GM04504 (cell line): ENCODE results near the gene TMEM273.

Source experiments
- DNase-seq: peaks from one replicate; pipeline ENCODE4 v3.0.0-alpha.2; 2012; ENCODE audit warnings: low read depth

Gene TMEM273

GRCh38 chr10:49175587-49176309 lies 12.4 kb downstream of the TMEM273 start:
- no peak for DNase-seq

GRCh38 chr10:49174926-49175500 lies 13.2 kb downstream of the TMEM273 start:
- DNase-seq, result no peak

GRCh38 chr10:49174261-49174925 lies 13.8 kb downstream of the TMEM273 start:
- no peak for DNase-seq

- no peak for DNase-seq
Measured at GRCh38 chr10:49173853-49174252, 14.3 kb downstream of the TMEM273 start.

- DNase-seq, result no peak
Measured at GRCh38 chr10:49173201-49173772, 14.9 kb downstream of the TMEM273 start.

GRCh38 chr10:49172777-49173132 lies 15.4 kb downstream of the TMEM273 start:
- DNase-seq, result no peak

- DNase-seq, result no peak
Measured at GRCh38 chr10:49172061-49172776, 16.0 kb downstream of the TMEM273 start.

- no peak for DNase-seq
Measured at GRCh38 chr10:49171326-49172060, 16.7 kb downstream of the TMEM273 start.

GRCh38 chr10:49170632-49171325 lies 17.4 kb downstream of the TMEM273 start:
- DNase-seq, result no peak

GRCh38 chr10:49169776-49170175 lies 18.4 kb downstream of the TMEM273 start:
- DNase-seq, result no peak

GRCh38 chr10:49168831-49169500 lies 19.2 kb downstream of the TMEM273 start:
- no peak for DNase-seq

GRCh38 chr10:49168171-49168540 lies 20.0 kb downstream of the TMEM273 start:
- DNase-seq, result no peak

- DNase-seq, result no peak
Measured at GRCh38 chr10:49167425-49168170, 20.6 kb downstream of the TMEM273 start.

GRCh38 chr10:49166484-49167400 lies 21.4 kb downstream of the TMEM273 start:
- DNase-seq, result no peak

GRCh38 chr10:49165821-49166483 lies 22.2 kb downstream of the TMEM273 start:
- DNase-seq, result no peak

- DNase-seq, result no peak
Measured at GRCh38 chr10:49165259-49165658, 22.9 kb downstream of the TMEM273 start.

- no peak for DNase-seq
Measured at GRCh38 chr10:49164559-49165188, 23.5 kb downstream of the TMEM273 start.

GRCh38 chr10:49163741-49164140 lies 24.4 kb downstream of the TMEM273 start:
- peak; percentile 54 for DNase-seq
